ENCODE data around the gene LMAN2L.
A peak's percentile ranks its signal among the peaks of the same experiment; 100 is the strongest.

LMAN2L gene

DNA sequence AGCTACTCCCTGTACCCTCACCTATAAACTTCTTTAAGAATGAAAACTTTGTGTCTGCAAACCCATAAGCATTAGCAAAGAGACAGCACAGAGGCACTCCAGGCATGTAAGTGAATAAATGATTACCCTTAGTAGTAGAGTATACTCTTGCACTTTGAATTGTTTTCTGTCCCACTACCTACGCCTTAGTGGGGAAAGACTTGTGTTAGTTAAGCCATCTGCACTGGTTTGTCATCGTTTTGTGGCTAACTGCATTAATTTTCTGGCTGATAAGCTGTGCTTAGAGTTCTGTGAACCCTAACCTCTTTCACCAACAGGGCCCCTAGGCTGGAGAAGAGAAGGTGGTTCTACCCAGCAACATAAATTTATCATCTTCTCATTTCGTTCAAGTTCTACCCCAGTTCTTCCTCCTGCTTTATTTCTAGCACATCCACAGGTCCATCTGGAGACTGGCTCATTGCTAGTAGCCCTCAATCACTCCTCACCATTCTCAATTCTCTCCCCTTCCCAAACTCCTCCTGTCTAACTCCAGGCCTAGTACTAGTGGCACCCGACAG is 710 bp downstream of the LMAN2L start:
- Histone ChIP-seq H4K20me1 (ENCODE audit: insufficient read depth, low read length) (no peaks in the 10 kb centered on the region), H3F3A (ENCODE audit: insufficient read depth, low read length) (no peaks in the 10 kb centered on the region), H3K9me3 (ENCODE audit: low read length) (no peaks in the 10 kb centered on the region), H2AFZ (ENCODE audit: low read length) (no peak overlapping the region), H3K79me2 (ENCODE audit: insufficient read depth, low read length) (peaks cover 5% of the 10 kb centered on the region; the same call in 1 of the 2 replicates), H3K27me3 (ENCODE audit: insufficient read depth, low read length) (no peaks in the 10 kb centered on the region), H3K4me3 (ENCODE audit: low read depth, low read length, poor library complexity, severe bottlenecking) (peak overlapping the region; percentile 73), H3K4me1 (ENCODE audit: insufficient read depth, low read length, severe bottlenecking) (peaks cover 26% of the 10 kb centered on the region), H3K9ac (ENCODE audit: low read length) (peak overlapping the region; percentile 68), H3K27ac (ENCODE audit: low read depth, low read length, poor library complexity, severe bottlenecking) (peak overlapping the region; percentile 34), H3K9me2 (ENCODE audit: low read depth, low read length) (no peaks in the 10 kb centered on the region), H3K4me2 (ENCODE audit: low read length) (peak overlapping the region; percentile 95), H3K36me3 (ENCODE audit: insufficient read depth, low read length) (peaks cover 36% of the 10 kb centered on the region; the same call in 1 of the 2 replicates)
- TF ChIP-seq CTCF (IDR thresholded peaks at IDR 0.05; ENCODE audit: low read length) (no peak), EZH2 (IDR thresholded peaks at IDR 0.05; ENCODE audit: borderline replicate concordance, low read length) (no peak)

DNA sequence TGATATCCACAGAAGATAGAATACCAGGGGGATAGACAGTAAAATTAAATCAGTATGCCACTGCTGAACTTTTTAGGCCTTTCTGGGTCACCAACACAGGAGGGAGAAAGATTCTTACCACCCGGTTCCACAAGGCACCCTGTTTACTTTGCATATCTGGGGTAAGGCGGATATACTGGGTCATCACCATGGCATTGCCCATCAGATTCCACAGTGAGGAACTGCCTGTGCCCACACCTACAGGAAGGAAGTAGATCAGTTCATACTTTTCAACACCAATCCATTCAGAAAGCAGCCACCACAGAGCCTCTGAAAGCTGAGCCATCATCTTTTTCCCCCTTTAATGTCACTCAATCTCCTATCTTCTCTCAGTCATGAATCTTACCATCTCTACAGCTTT is 2.0 kb downstream of the LMAN2L start:
- no peaks in the 10 kb centered on the region for H3K9me3 ChIP-seq (ENCODE audit: low read length)
- H3K9me2 ChIP-seq (ENCODE audit: low read depth, low read length): no peaks in the 10 kb centered on the region
- no peaks in the 10 kb centered on the region for H4K20me1 ChIP-seq (ENCODE audit: insufficient read depth, low read length)
- H3K79me2 ChIP-seq (ENCODE audit: insufficient read depth, low read length): peaks cover 5% of the 10 kb centered on the region; the same call in 1 of the 2 replicates
- peaks cover 49% of the 10 kb centered on the region for H3K36me3 ChIP-seq (ENCODE audit: insufficient read depth, low read length)
- H3F3A ChIP-seq (ENCODE audit: insufficient read depth, low read length): no peaks in the 10 kb centered on the region
- H2AFZ ChIP-seq (ENCODE audit: low read length): no peak overlapping the region
- peaks cover 26% of the 10 kb centered on the region for H3K4me1 ChIP-seq (ENCODE audit: insufficient read depth, low read length, severe bottlenecking)
- H3K27me3 ChIP-seq (ENCODE audit: insufficient read depth, low read length): no peaks in the 10 kb centered on the region
- TF ChIP-seq EZH2 (IDR thresholded peaks at IDR 0.05; ENCODE audit: borderline replicate concordance, low read length): no peak
- no peak for TF ChIP-seq CTCF (IDR thresholded peaks at IDR 0.05; ENCODE audit: low read length)
- H3K9ac ChIP-seq (ENCODE audit: low read length): no peak overlapping the region
- H3K4me3 ChIP-seq (ENCODE audit: low read depth, low read length, poor library complexity, severe bottlenecking): peak overlapping the region; percentile 20
- H3K4me2 ChIP-seq (ENCODE audit: low read length): peak overlapping the region; percentile 48
- H3K27ac ChIP-seq (ENCODE audit: low read depth, low read length, poor library complexity, severe bottlenecking): peak overlapping the region; percentile 19

- Histone ChIP-seq H3K27ac (ENCODE audit: low read depth, low read length, poor library complexity, severe bottlenecking) (no peak overlapping the region), H3K27me3 (ENCODE audit: insufficient read depth, low read length) (no peaks in the 10 kb centered on the region), H3K4me3 (ENCODE audit: low read depth, low read length, poor library complexity, severe bottlenecking) (no peak overlapping the region), H3K9me3 (ENCODE audit: low read length) (no peaks in the 10 kb centered on the region), H3K36me3 (ENCODE audit: insufficient read depth, low read length) (peaks cover 54% of the 10 kb centered on the region), H4K20me1 (ENCODE audit: insufficient read depth, low read length) (no peaks in the 10 kb centered on the region), H3K9me2 (ENCODE audit: low read depth, low read length) (no peaks in the 10 kb centered on the region), H2AFZ (ENCODE audit: low read length) (no peak overlapping the region), H3K79me2 (ENCODE audit: insufficient read depth, low read length) (peaks cover 5% of the 10 kb centered on the region; the same call in 1 of the 2 replicates), H3K9ac (ENCODE audit: low read length) (no peak overlapping the region), H3F3A (ENCODE audit: insufficient read depth, low read length) (no peaks in the 10 kb centered on the region), H3K4me2 (ENCODE audit: low read length) (no peak overlapping the region), H3K4me1 (ENCODE audit: insufficient read depth, low read length, severe bottlenecking) (peaks cover 26% of the 10 kb centered on the region)
- TF ChIP-seq EZH2 (IDR thresholded peaks at IDR 0.05; ENCODE audit: borderline replicate concordance, low read length) (no peak), CTCF (IDR thresholded peaks at IDR 0.05; ENCODE audit: low read length) (no peak)
Observed at GRCh38 chr2:96737251-96737650, 2.6 kb downstream of the LMAN2L start.
